KMS-11 (cell line): ENCODE data around the gene ADARB1.

Experiments used
- H2AFZ ChIP-seq: fragments of 200-600 bp; sonication (generic); 2 replicates; pipeline ENCODE4 v1.6.1; 2016; ENCODE audit warnings: antibody characterized with exemption, mixed run types, low read depth
- H3K27ac ChIP-seq: fragments of 200-600 bp; sonication (generic); 2 replicates; pipeline ENCODE4 v1.6.1; 2016; ENCODE audit warnings: mild to moderate bottlenecking, mixed run types
- H3K27me3 ChIP-seq: fragments of 200-600 bp; sonication (generic); 2 replicates; pipeline ENCODE4 v1.6.1; 2017; ENCODE audit warnings: mild to moderate bottlenecking, low read depth, mixed run types, moderate library complexity; ENCODE audit not compliant: insufficient read depth
- H3K36me3 ChIP-seq: fragments of 200-600 bp; sonication (generic); 2 replicates; pipeline ENCODE4 v1.6.1; 2017; ENCODE audit warnings: mild to moderate bottlenecking, mixed run types; ENCODE audit not compliant: insufficient read depth
- H3K4me1 ChIP-seq: fragments of 200-600 bp; sonication (generic); 2 replicates; pipeline ENCODE4 v1.6.1; 2016; ENCODE audit warnings: mild to moderate bottlenecking, low read depth, mixed run types; ENCODE audit not compliant: poor library complexity, severe bottlenecking
- H3K4me2 ChIP-seq: fragments of 200-600 bp; sonication (generic); 2 replicates; pipeline ENCODE4 v1.7.0; 2016; ENCODE audit warnings: mild to moderate bottlenecking, mixed run types
- H3K4me3 ChIP-seq: fragments of 200-600 bp; sonication (generic); IDR thresholded peaks from 2 replicates; pipeline ENCODE4 v1.6.1; 2017; ENCODE audit warnings: low read depth, low read length, mixed read lengths; ENCODE audit not compliant: insufficient read depth
- H3K79me2 ChIP-seq: fragments of 200-600 bp; sonication (generic); 2 replicates; pipeline ENCODE4 v1.6.1; 2016; ENCODE audit warnings: low read depth, mixed run types; ENCODE audit not compliant: insufficient read depth
- H3K9ac ChIP-seq: fragments of 200-600 bp; sonication (generic); 2 replicates; pipeline ENCODE4 v1.6.1; 2016; ENCODE audit warnings: mild to moderate bottlenecking, mixed run types
- H4K20me1 ChIP-seq: fragments of 200-600 bp; sonication (generic); 2 replicates; pipeline ENCODE4 v1.6.1; 2016; ENCODE audit warnings: mild to moderate bottlenecking, mixed run types; ENCODE audit not compliant: insufficient read depth
- TF ChIP-seq, protein P1 (sequence below): fragments of 200-600 bp; sonication (generic); conservative IDR thresholded peaks from 2 replicates; pipeline ENCODE4 v1.6.1; 2017; ENCODE audit warnings: low read depth, mild to moderate bottlenecking, antibody characterized with exemption, low read length, moderate library complexity, mixed read lengths

Gene ADARB1

DNA sequence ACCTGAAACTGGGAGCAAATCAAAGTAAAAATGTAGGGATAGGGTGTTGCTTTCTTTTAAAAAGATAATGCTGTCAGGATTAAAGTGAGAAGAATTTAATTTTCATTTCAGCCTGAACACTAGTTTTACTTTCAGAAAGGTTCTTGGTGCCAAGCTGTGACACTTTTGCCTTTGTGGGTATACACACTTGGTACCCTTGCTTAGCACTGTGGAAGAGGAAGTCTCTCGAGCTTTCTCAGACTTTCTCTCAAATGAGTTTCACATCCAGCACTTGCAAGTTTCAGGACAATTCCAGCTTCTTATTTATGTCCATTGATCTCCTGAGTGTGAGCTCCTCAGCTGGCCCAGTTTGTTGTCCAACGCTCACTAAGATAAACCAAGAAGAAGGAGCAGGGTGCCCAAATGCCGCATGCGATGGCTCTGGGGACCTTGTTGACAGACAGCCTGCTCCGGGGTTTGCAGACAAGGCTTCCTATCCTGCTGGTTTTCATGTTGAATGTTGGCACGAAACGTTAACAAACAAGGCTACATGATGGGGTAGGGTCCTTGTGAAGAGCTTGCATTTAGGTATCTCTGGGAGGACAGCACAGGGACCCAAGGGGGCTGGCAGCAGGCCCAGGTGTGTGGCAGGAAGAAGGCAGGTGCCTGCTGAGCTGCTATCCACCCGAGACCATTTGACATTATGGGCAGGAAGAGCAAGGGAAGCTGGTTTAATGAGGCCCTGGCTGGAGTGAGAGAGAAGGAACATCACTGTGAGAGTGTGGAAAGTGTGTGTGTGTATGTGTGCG lies 133.7 kb downstream of the ADARB1 start:
- H2AFZ ChIP-seq, result no peak overlapping the region

DNA sequence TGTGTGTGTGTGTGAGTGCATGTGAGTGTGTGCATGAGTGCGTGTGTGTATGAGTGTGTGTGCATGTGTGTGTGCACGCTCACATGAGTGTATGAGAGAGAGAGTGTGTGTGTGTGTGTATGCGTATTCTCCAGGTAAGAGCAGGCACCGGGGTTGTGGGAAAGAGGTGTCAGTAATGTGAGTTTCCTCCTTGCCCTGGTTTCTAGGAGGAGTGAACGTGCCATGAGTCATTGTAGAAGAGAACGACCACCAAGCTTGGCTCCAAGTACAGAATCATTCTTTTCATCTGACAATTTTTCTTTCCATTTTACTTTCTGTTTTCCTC lies 134.2 kb downstream of the ADARB1 start:
- Histone ChIP-seq H3K4me1 (no peaks in the 10 kb centered on the region), H3K27ac (no peak overlapping the region), H3K36me3 (no peaks in the 10 kb centered on the region), H3K4me3 (no peak overlapping the region), H3K27me3 (no peaks in the 10 kb centered on the region), H3K79me2 (no peaks in the 10 kb centered on the region), H3K9ac (no peak overlapping the region), H4K20me1 (no peaks in the 10 kb centered on the region), H3K4me2 (no peak overlapping the region), H2AFZ (no peak overlapping the region)
- TF ChIP-seq, protein P1, sequence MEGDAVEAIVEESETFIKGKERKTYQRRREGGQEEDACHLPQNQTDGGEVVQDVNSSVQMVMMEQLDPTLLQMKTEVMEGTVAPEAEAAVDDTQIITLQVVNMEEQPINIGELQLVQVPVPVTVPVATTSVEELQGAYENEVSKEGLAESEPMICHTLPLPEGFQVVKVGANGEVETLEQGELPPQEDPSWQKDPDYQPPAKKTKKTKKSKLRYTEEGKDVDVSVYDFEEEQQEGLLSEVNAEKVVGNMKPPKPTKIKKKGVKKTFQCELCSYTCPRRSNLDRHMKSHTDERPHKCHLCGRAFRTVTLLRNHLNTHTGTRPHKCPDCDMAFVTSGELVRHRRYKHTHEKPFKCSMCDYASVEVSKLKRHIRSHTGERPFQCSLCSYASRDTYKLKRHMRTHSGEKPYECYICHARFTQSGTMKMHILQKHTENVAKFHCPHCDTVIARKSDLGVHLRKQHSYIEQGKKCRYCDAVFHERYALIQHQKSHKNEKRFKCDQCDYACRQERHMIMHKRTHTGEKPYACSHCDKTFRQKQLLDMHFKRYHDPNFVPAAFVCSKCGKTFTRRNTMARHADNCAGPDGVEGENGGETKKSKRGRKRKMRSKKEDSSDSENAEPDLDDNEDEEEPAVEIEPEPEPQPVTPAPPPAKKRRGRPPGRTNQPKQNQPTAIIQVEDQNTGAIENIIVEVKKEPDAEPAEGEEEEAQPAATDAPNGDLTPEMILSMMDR, result no peak

More for the DNA sequence above, 133.7 kb downstream of the ADARB1 start:
- no peak overlapping the region for H3K9ac ChIP-seq
- H3K79me2 ChIP-seq, result no peaks in the 10 kb centered on the region
- TF ChIP-seq, protein P1, result no peak
- no peaks in the 10 kb centered on the region for H4K20me1 ChIP-seq
- H3K4me1 ChIP-seq, result no peaks in the 10 kb centered on the region
- H3K36me3 ChIP-seq, result no peaks in the 10 kb centered on the region
- no peak overlapping the region for H3K4me3 ChIP-seq
- no peak overlapping the region for H3K27ac ChIP-seq
- no peaks in the 10 kb centered on the region for H3K27me3 ChIP-seq
- H3K4me2 ChIP-seq, result no peak overlapping the region

DNA sequence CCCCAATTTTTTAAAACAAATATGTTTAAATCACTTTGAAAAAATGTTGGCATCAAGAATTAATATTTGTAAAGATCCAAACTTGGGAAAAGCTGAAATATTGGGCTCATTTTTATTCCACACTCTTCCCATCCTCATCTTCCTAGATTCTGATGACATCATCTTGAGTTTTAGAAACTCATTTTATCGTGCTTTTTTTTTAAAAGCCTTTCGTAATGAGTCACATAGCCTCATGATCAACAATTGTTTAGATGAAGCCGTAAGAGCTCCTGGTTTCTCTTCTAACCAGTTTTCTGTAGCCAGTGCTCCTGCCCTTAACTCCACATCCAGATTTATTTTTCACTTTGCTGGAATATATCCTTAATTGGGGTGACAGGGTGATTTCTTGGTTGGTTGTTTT lies 134.7 kb downstream of the ADARB1 start:
- no peaks in the 10 kb centered on the region for H3K4me1 ChIP-seq
- H2AFZ ChIP-seq, result no peak overlapping the region
- no peak overlapping the region for H3K4me3 ChIP-seq
- H3K27me3 ChIP-seq, result no peaks in the 10 kb centered on the region
- H3K4me2 ChIP-seq, result no peak overlapping the region
- no peak overlapping the region for H3K27ac ChIP-seq
- TF ChIP-seq, protein P1, result no peak
- no peaks in the 10 kb centered on the region for H3K79me2 ChIP-seq
- H4K20me1 ChIP-seq, result no peaks in the 10 kb centered on the region
- no peak overlapping the region for H3K9ac ChIP-seq
- no peaks in the 10 kb centered on the region for H3K36me3 ChIP-seq

DNA sequence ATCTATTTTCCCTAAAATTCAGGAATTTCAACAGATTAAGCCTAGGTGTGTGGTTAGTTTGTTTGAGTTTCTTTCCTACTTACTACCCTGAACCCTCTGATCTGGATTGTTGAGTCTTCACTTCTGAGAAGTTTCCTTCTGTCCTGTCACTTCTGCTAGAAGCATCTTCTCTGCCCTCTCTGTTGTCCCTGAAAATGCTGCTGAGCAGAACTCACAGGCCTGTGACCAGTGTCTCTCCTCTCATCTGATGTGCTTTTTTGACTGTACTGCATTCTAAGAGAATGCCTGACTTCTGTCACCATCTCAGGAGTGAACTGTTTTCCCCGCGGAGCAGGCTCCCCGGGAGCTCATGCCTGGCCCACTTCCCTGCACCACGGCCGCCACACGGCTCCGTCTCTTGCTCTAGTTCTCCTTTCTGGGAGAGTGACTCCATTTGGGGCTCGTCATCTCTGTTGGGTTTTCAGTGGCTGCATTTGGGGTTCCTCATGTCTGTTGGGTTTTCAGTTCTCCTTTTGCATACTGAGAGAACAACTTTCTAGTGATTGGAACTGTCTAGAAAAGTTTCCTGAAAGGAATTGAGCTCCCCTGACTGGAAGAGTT lies 135.4 kb downstream of the ADARB1 start:
- H3K9ac ChIP-seq, result no peak overlapping the region
- H3K36me3 ChIP-seq, result no peaks in the 10 kb centered on the region
- H3K27ac ChIP-seq, result no peak overlapping the region
- no peak overlapping the region for H3K4me3 ChIP-seq
- no peaks in the 10 kb centered on the region for H3K27me3 ChIP-seq
- H3K79me2 ChIP-seq, result no peaks in the 10 kb centered on the region
- H3K4me2 ChIP-seq, result no peak overlapping the region
- TF ChIP-seq, protein P1, result no peak
- H4K20me1 ChIP-seq, result no peaks in the 10 kb centered on the region
- no peaks in the 10 kb centered on the region for H3K4me1 ChIP-seq
- H2AFZ ChIP-seq, result no peak overlapping the region
